ENCODE results near the gene QPCT. TPM values are rescaled to one million over a fixed set of nuclear protein-coding genes. Genes with fewer than 3 reads are reported as not detected.
"Not testable (repeated sequence)": the region's sequence is repeated elsewhere in the genome, so short reads cannot be mapped to it uniquely, and the experiment has no call there.

The QPCT gene
- total RNA-seq, 1 donor: 8.3 TPM

- no peak for DNase-seq (ENCODE audit: low read depth)
- no peak for TF ChIP-seq CTCF (IDR thresholded peaks at IDR 0.05; ENCODE audit: insufficient read depth, low read length)
- H3K4me3 ChIP-seq (ENCODE audit: low read depth, low read length): no peak overlapping the region
Measured at GRCh38 chr2:37375741-37376288, 31.4 kb downstream of the QPCT start.

GRCh38 chr2:37376421-37377186 lies 32.2 kb downstream of the QPCT start:
- TF ChIP-seq CTCF (IDR thresholded peaks at IDR 0.05; ENCODE audit: insufficient read depth, low read length): no peak
- peak overlapping the region; percentile 38 for H3K4me3 ChIP-seq (ENCODE audit: low read depth, low read length)
- DNase-seq (ENCODE audit: low read depth): peak; percentile 95

GRCh38 chr2:37377187-37377532 lies 32.7 kb downstream of the QPCT start:
- peak; percentile 65 for DNase-seq (ENCODE audit: low read depth)
- H3K4me3 ChIP-seq (ENCODE audit: low read depth, low read length): peak overlapping the region; percentile 38
- no peak for TF ChIP-seq CTCF (IDR thresholded peaks at IDR 0.05; ENCODE audit: insufficient read depth, low read length)

DNA sequence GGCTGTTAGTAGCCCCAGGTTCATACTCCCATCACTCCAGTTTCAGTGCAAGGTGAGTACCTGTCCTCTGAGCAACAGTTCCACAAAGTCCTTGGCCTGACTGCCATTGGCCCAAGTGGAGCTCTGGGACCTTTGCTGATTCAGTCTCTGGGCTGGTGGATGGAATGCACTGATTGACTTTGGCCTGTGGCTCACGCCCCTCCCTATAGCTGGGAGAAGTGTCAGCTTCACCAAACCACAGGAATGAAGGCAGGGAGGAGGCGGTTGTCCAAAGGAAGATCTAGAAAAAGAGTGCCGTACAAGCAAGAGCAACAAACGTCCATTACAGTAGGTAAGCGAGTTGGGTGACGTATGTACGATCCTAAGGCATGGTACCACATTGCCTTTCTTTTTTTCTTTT lies 34.0 kb downstream of the QPCT start:
- DNase-seq (ENCODE audit: low read depth): peak; percentile 56
- TF ChIP-seq CTCF (IDR thresholded peaks at IDR 0.05; ENCODE audit: insufficient read depth, low read length): no peak
- no peak overlapping the region for H3K4me3 ChIP-seq (ENCODE audit: low read depth, low read length)

GRCh38 chr2:37379881-37380296 lies 35.5 kb downstream of the QPCT start:
- H3K4me3 ChIP-seq (ENCODE audit: low read depth, low read length): no peak overlapping the region
- no peak for TF ChIP-seq CTCF (IDR thresholded peaks at IDR 0.05; ENCODE audit: insufficient read depth, low read length)
- no peak for DNase-seq (ENCODE audit: low read depth)

- not testable (repeated sequence) for DNase-seq (ENCODE audit: low read depth); H3K4me3 ChIP-seq (ENCODE audit: low read depth, low read length)
Measured at GRCh38 chr2:37380787-37381186, 36.4 kb downstream of the QPCT start.

DNA sequence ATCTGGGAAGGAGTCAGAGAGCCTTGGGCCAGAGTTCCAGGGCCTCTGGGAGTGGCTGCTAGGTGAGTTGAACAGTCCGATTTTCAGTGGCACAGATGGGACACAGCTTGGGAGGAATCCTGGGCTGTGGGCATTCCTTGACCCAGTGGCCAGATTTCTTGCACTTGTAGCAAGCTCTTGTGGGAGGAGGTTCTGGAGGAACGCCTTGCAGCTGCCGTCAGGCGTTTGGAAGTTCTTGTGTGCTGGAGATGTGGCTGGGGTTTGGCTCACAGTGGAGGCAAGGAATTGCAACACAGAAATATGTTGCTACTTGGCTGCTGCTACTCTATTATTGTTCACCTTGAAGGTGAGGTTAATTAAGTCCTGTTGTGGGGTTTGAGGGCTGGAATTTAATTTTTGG lies 39.8 kb downstream of the QPCT start:
- H3K4me3 ChIP-seq (ENCODE audit: low read depth, low read length): not testable (repeated sequence)
- DNase-seq (ENCODE audit: low read depth): peak; percentile 62

Data from fibroblast of the aortic adventitia (primary cell).